H1 (cell line): ENCODE results near the gene CXCL3. TPM values are rescaled to one million over a fixed set of nuclear protein-coding genes. Genes with fewer than 3 reads are reported as not detected.

Experiments
- BACH1 ChIP-seq: IDR thresholded peaks from 2 replicates; pipeline ENCODE4 v1.6.1; 2012; ENCODE audit warnings: low read length, improper control_type of control experiment
- BRCA1 ChIP-seq: IDR thresholded peaks from 2 replicates; pipeline ENCODE4 v1.6.1; 2012; ENCODE audit warnings: low read depth, low read length, improper control_type of control experiment
- CBX8 ChIP-seq: fragments of 300-800, 300-1000 bp; sonication (generic); IDR thresholded peaks from 2 replicates; pipeline ENCODE4 v1.7.1; 2016; ENCODE audit warnings: low read depth, low read length, borderline replicate concordance
- KDM4A ChIP-seq: IDR thresholded peaks from one replicate; pipeline ENCODE4 v1.7.1; 2012; ENCODE audit warnings: low read depth, mild to moderate bottlenecking, moderate library complexity, low read length, inconsistent platforms; ENCODE audit not compliant: severe bottlenecking
- NRF1 ChIP-seq: IDR thresholded peaks from 2 replicates; pipeline ENCODE4 v1.6.1; 2011; ENCODE audit warnings: mild to moderate bottlenecking, low read depth, low read length, improper control_type of control experiment
- RBBP5 ChIP-seq: IDR thresholded peaks from 2 replicates; pipeline ENCODE4 v1.7.1; 2012; ENCODE audit warnings: low read depth, mild to moderate bottlenecking, inconsistent platforms, low read length, moderate library complexity, borderline replicate concordance
- SIX5 ChIP-seq: IDR thresholded peaks from 2 replicates; pipeline ENCODE4 v1.6.1; 2011; ENCODE audit warnings: mild to moderate bottlenecking, low read depth, low read length
- polyA plus RNA-seq, 7 experiments: library from polyadenylated mRNA; depleted of rRNA in 3 of 7; stranded (reverse) in 5 of 7; unstranded in 2 of 7; fragments of >200 nt in 5 of 7; fragments of 200-250 nt in 2 of 7; gene quantifications; 1 replicate in 5 of 7; 2 replicates in 1 of 7; 4 replicates in 1 of 7; pipeline versions ENCODE4 v1.2.1 to v1.2.3, GENCODE V29; 2011 to 2013; ENCODE audit warnings: missing spikeins in 2 of 7, mixed read lengths in 2 of 7
- total RNA-seq: library from RNA; stranded (reverse); fragmentation: NEBNext Ultra II Directional; extraction: Animal tissue kit (Norgen Biotek cat#: 25700); gene quantifications from 2 replicates; pipeline ENCODE4 v1.2.1, GENCODE V29; 2021
- TF ChIP-seq, protein P1 (sequence below): IDR thresholded peaks from 2 replicates; pipeline ENCODE4 v1.6.1; 2011; ENCODE audit warnings: low read length, improper control_type of control experiment
- TF ChIP-seq, protein P2 (sequence below): IDR thresholded peaks from 2 replicates; pipeline ENCODE4 v1.6.1; 2012; ENCODE audit warnings: inconsistent platforms

The CXCL3 gene
- total and polyA plus RNA-seq, 2 of the 8 experiments (the other 6 are each of a cell fraction or from before 2014, with no cell fraction given), result 3.1 to 5.2 TPM

DNA sequence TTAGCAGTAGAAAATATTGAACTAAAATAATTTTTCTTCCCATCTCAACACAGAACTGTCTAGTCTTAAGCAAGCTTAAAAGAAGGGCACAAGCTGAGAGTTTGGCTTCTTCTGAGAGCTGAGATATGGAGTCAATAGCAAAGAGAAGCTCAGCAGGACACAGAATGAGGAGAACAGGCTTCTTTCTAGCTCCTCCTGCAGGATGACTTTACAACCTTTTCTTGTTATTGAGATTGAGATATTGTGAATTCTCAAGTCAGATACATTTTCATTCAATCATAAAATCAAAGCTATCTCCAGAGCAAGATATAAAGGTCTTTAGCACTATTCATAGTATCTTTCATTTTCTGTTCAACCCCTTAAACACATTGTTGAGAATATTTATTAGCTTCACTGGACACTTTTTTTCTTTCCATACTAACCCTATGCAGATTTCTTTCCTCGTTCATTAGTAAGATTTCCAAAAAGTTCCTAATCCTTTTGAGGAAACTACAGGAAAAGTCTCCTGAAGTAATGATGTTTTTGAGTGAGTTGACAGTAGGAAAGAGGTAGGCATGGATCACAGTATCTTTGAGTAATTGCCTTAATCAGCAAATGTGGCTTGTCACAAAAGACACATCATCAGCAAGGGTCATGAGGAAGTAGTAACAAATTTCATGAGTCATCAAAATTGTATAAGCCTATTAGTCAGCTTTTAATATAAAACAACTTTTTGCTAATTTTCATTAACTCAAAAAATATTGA is 17.8 kb upstream of the CXCL3 start (continued):
- TF ChIP-seq RBBP5 (no peak), BACH1 (peak; percentile 62), KDM4A (no peak), CBX8 (no peak), SIX5 (no peak), BRCA1 (no peak), NRF1 (no peak)
- TF ChIP-seq, protein P1, sequence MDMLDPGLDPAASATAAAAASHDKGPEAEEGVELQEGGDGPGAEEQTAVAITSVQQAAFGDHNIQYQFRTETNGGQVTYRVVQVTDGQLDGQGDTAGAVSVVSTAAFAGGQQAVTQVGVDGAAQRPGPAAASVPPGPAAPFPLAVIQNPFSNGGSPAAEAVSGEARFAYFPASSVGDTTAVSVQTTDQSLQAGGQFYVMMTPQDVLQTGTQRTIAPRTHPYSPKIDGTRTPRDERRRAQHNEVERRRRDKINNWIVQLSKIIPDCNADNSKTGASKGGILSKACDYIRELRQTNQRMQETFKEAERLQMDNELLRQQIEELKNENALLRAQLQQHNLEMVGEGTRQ, result no peak
- TF ChIP-seq, protein P2, sequence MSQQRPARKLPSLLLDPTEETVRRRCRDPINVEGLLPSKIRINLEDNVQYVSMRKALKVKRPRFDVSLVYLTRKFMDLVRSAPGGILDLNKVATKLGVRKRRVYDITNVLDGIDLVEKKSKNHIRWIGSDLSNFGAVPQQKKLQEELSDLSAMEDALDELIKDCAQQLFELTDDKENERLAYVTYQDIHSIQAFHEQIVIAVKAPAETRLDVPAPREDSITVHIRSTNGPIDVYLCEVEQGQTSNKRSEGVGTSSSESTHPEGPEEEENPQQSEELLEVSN, result no peak
- TF ChIP-seq, all 59 proteins: peak for 3
